ENCODE results near the gene CACNG7.

Gene CACNG7

DNA sequence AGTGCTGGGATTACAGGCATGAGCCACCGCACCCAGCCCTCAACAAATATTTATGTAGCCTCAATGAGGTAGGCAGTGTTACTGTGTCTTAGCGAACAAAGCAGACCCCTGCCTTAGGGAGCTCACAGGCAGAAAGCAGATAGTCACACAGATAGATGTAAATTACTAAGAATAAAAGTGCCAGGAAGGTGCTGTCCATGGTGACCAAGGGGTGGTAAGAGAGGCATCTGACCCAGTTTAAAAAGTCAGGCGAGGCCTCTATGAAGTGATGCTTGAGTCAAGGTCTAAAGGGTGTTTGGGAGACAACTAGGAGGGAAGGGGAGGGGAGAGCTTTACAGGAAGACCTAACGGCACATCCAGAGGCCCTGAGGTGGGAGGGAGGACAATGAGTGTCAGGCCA is 12.4 kb upstream of the CACNG7 start:
- peaks cover 52% of the 10 kb centered on the region for H3K27me3 ChIP-seq (replicated peaks; ENCODE audit: control insufficient read depth, insufficient read depth, low read length)
- no peaks in the 10 kb centered on the region for H3K4me1 ChIP-seq (ENCODE audit: control insufficient read depth, insufficient read depth, low read length)
- no peak for DNase-seq (ENCODE audit: low read depth)
- H3K9me3 ChIP-seq (ENCODE audit: control insufficient read depth, low read length) = no peaks in the 10 kb centered on the region
- H3K9ac ChIP-seq (ENCODE audit: low read length) = no peak overlapping the region
- H3K4me3 ChIP-seq (ENCODE audit: low read length) = no peak overlapping the region
- no peaks in the 10 kb centered on the region for H3K36me3 ChIP-seq (ENCODE audit: control insufficient read depth, insufficient read depth, low read length, severe bottlenecking)

DNA sequence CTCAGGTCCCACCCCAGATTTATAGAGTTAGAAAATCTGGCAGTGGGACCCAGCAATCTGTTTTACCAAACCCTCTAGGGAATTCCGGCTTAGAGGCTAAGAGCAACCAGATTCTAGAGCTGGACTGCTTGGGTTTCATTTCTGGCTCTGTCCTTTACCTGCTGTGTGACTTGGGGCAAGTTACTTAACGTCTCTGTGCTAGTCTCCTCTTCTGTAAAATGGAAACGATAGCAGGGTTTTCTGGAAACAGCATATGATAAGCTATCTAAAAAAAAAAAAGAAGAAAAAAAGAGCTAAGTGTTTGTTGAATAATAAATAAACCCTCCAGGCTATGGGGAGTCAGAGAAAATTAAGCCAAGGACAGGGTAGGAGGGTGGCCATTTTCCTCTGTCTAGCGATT is 11.6 kb upstream of the CACNG7 start:
- H3K4me1 ChIP-seq (ENCODE audit: control insufficient read depth, insufficient read depth, low read length) = no peaks in the 10 kb centered on the region

DNA sequence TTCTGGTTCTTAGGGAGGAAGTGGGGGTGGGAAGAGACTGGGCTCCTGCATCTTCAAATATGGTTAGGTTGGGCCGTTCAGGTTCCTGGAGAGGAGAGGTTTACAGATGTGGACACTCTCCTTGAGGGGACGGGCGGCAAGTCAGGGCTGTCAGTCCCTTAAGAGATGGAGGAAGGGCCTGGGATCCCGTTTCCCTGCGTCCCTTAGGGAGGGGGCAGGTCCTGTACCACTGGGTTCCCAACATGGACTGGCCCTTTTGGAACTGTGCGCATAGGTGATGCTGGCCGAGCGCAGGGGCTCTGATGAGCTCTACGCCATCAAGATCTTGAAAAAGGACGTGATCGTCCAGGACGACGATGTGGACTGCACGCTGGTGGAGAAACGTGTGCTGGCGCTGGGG is 10.9 kb upstream of the CACNG7 start:
- Histone ChIP-seq H3K4me1 (ENCODE audit: control insufficient read depth, insufficient read depth, low read length) (no peaks in the 10 kb centered on the region), H3K27me3 (replicated peaks; ENCODE audit: control insufficient read depth, insufficient read depth, low read length) (peaks cover 38% of the 10 kb centered on the region), H3K4me3 (ENCODE audit: low read length) (no peak overlapping the region), H3K9ac (ENCODE audit: low read length) (no peak overlapping the region), H3K36me3 (ENCODE audit: control insufficient read depth, insufficient read depth, low read length, severe bottlenecking) (no peaks in the 10 kb centered on the region), H3K9me3 (ENCODE audit: control insufficient read depth, low read length) (no peaks in the 10 kb centered on the region)
- DNase-seq (ENCODE audit: low read depth) = no peak

More for the DNA sequence above, 11.6 kb upstream of the CACNG7 start:
- H3K27me3 ChIP-seq (replicated peaks; ENCODE audit: control insufficient read depth, insufficient read depth, low read length) = peaks cover 45% of the 10 kb centered on the region
- H3K4me3 ChIP-seq (ENCODE audit: low read length) = no peak overlapping the region
- H3K36me3 ChIP-seq (ENCODE audit: control insufficient read depth, insufficient read depth, low read length, severe bottlenecking) = no peaks in the 10 kb centered on the region
- no peak overlapping the region for H3K9ac ChIP-seq (ENCODE audit: low read length)
- H3K9me3 ChIP-seq (ENCODE audit: control insufficient read depth, low read length) = no peaks in the 10 kb centered on the region
- no peak for DNase-seq (ENCODE audit: low read depth)

DNA sequence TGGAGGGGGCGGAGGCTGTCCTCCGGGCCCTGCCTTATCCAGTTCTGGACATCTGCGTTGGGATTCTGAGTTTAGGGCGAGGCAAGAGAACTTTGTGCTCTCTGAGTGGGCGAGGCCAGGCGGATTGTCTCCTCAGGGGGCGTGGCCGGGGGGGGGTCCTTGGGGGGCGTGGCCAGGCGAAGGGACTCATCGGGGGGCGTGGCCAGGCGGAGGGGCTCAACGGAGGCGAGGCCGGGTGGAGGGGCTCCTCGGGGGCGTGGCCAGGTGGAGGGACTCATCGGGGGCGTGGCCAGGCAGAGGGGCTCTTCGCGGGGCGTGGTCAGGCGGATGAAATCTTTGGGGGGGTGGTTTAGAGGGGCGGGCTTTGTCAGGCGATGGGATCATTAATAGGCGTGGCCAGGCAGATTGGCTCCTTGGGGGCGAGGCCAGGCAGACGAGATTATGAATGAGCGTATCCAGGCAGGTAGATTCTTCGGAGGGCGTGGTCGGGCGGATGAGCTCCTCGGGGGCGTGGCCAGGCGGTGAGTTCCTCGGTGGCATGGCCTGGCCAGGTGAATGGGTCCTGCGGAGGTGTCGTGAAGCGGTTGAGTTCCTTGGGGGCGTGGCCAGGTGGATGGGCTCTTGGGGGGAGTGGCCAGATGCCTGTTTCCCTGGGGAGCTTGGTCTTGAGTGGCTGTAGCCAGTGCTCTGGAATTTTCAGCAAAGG is 10.3 kb upstream of the CACNG7 start:
- H3K4me3 ChIP-seq (ENCODE audit: low read length) = no peak overlapping the region
- DNase-seq (ENCODE audit: low read depth) = no peak
- no peaks in the 10 kb centered on the region for H3K9me3 ChIP-seq (ENCODE audit: control insufficient read depth, low read length)
- H3K27me3 ChIP-seq (replicated peaks; ENCODE audit: control insufficient read depth, insufficient read depth, low read length) = peaks cover 36% of the 10 kb centered on the region
- no peak overlapping the region for H3K9ac ChIP-seq (ENCODE audit: low read length)
- H3K4me1 ChIP-seq (ENCODE audit: control insufficient read depth, insufficient read depth, low read length) = no peaks in the 10 kb centered on the region
- H3K36me3 ChIP-seq (ENCODE audit: control insufficient read depth, insufficient read depth, low read length, severe bottlenecking) = no peaks in the 10 kb centered on the region

DNA sequence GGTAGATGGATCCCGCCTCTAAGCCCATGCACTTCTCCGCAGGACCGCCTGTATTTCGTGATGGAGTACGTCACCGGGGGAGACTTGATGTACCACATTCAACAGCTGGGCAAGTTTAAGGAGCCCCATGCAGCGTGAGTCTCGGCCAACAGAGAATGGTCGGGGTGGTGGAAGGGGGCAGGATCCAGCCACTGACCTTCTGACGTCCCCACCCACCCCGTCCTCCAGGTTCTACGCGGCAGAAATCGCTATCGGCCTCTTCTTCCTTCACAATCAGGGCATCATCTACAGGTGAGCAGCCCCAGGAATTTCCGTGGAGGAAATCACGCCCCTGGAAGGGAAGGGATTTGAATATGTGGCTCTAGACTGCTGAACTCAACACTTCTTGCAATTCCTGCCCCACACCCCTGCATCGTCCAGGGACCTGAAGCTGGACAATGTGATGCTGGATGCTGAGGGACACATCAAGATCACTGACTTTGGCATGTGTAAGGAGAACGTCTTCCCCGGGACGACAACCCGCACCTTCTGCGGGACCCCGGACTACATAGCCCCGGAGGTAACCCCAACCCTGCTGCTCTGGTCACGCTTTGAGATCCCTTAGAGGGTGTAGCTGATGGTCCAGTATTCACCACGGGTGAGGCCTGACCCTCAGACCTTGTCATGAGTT is 8.8 kb upstream of the CACNG7 start:
- DNase-seq (ENCODE audit: low read depth) = no peak
- Histone ChIP-seq H3K9me3 (ENCODE audit: control insufficient read depth, low read length) (no peaks in the 10 kb centered on the region), H3K9ac (ENCODE audit: low read length) (no peak overlapping the region), H3K4me3 (ENCODE audit: low read length) (no peak overlapping the region), H3K27me3 (replicated peaks; ENCODE audit: control insufficient read depth, insufficient read depth, low read length) (peaks cover 45% of the 10 kb centered on the region), H3K36me3 (ENCODE audit: control insufficient read depth, insufficient read depth, low read length, severe bottlenecking) (no peaks in the 10 kb centered on the region), H3K4me1 (ENCODE audit: control insufficient read depth, insufficient read depth, low read length) (no peaks in the 10 kb centered on the region)

DNA sequence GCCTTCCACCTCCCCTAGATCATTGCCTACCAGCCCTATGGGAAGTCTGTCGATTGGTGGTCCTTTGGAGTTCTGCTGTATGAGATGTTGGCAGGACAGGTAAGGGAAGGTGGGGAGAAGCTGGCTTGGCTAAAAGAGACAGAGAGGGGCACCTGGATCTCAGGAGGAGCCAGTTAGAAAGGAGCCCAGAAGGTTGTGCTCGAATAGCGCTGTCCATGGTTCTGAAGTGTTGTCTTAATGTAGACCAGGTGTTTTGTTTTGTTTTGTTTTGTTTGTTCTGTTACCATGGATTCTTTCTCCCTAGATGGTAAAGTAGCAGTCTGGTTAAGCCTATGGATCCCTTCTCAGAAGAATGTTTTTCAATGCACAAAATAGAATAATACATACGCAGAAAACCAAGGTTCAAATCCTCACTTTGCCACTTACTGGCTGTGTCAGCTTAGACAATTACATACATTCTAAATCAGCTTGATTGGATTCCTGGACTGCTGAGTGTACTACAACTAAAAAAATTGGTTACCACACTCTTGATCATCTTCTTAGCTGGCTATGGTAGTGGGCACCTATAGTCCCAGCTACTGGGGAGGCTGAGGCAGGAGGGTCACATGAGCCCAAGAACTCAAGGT is 5.9 kb upstream of the CACNG7 start:
- DNase-seq (ENCODE audit: low read depth) = peak; percentile 69
- Histone ChIP-seq H3K36me3 (ENCODE audit: control insufficient read depth, insufficient read depth, low read length, severe bottlenecking) (no peaks in the 10 kb centered on the region), H3K27me3 (replicated peaks; ENCODE audit: control insufficient read depth, insufficient read depth, low read length) (peaks cover 50% of the 10 kb centered on the region), H3K4me3 (ENCODE audit: low read length) (no peak overlapping the region), H3K9ac (ENCODE audit: low read length) (no peak overlapping the region), H3K4me1 (ENCODE audit: control insufficient read depth, insufficient read depth, low read length) (no peaks in the 10 kb centered on the region), H3K9me3 (ENCODE audit: control insufficient read depth, low read length) (no peaks in the 10 kb centered on the region)

DNA sequence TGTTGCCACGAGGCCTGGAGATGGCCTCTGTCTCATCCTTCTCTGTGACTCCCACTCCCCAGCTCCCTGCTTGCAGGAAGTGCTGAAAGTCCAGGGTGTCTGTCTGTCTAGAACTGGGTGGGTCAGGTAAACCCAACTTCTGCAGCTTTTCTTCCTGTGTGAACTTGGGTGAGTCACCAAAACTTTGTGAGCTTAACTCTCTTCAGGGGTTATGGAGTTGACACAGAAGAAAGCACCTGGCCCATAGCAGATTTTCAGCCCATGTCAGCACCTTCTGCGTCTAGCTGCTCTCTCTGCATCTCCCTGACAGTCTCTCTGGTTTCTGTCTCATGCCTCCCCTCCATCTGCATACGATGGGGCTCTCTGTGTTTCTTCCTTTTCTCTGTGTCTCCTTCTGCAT is 4.2 kb upstream of the CACNG7 start:
- H3K27me3 ChIP-seq (replicated peaks; ENCODE audit: control insufficient read depth, insufficient read depth, low read length) = peaks cover 56% of the 10 kb centered on the region
- H3K36me3 ChIP-seq (ENCODE audit: control insufficient read depth, insufficient read depth, low read length, severe bottlenecking) = no peaks in the 10 kb centered on the region
- no peak overlapping the region for H3K4me3 ChIP-seq (ENCODE audit: low read length)
- no peak for DNase-seq (ENCODE audit: low read depth)
- no peaks in the 10 kb centered on the region for H3K9me3 ChIP-seq (ENCODE audit: control insufficient read depth, low read length)
- no peaks in the 10 kb centered on the region for H3K4me1 ChIP-seq (ENCODE audit: control insufficient read depth, insufficient read depth, low read length)
- no peak overlapping the region for H3K9ac ChIP-seq (ENCODE audit: low read length)

DNA sequence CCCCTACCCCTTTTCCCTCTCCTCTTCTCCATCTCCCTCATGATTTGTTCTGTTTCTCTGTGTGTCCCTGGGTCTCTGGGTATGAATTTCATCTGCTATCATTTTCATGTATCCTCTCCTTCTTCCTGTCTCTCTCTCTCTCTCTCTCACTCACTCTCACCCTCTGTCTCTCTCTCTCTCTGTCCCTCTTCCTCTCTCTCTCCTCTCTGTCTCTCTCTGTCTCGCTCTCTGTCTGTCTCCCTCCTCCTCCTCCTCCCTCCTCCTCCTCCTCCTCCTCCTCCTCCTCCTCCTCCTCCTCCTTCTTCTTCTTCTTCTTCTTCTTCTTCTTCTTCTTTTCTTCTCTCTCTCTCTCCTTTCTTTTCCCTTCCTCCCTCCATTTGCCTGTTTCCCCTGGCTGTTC is 3.3 kb upstream of the CACNG7 start:
- Histone ChIP-seq H3K4me3 (ENCODE audit: low read length) (no peak overlapping the region), H3K4me1 (ENCODE audit: control insufficient read depth, insufficient read depth, low read length) (no peaks in the 10 kb centered on the region), H3K27me3 (replicated peaks; ENCODE audit: control insufficient read depth, insufficient read depth, low read length) (peaks cover 57% of the 10 kb centered on the region), H3K36me3 (ENCODE audit: control insufficient read depth, insufficient read depth, low read length, severe bottlenecking) (no peaks in the 10 kb centered on the region), H3K9me3 (ENCODE audit: control insufficient read depth, low read length) (no peaks in the 10 kb centered on the region), H3K9ac (ENCODE audit: low read length) (no peak overlapping the region)
- no peak for DNase-seq (ENCODE audit: low read depth)

DNA sequence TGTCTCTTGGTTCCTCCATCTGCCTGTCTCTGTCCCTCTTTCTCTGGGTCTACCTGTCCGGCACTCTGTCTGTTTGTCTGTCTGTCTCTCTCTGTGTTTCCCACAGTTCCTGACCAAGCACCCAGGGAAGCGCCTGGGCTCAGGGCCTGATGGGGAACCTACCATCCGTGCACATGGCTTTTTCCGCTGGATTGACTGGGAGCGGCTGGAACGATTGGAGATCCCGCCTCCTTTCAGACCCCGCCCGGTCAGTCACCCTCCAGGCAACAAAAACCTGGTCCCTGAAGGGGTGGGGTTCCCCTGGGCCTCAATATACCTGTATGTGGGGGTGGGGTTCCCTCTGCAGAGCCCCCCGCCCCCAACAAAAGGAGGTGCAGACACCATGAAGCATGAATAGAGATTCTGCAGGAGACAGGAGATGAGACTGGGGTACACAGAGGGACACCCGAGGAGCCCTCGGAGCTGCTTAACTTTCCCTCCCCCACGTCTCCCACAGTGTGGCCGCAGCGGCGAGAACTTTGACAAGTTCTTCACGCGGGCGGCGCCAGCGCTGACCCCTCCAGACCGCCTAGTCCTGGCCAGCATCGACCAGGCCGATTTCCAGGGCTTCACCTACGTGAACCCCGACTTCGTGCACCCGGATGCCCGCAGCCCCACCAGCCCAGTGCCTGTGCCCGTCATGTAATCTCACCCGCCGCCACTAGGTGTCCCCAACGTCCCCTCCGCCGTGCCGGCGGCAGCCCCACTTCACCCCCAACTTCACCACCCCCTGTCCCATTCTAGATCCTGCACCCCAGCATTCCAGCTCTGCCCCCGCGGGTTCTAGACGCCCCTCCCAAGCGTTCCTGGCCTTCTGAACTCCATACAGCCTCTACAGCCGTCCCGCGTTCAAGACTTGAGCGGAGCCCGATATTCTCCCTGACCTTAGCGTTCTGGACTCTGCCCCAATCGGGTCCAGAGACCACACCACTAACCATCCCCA is 2.6 kb upstream of the CACNG7 start:
- Histone ChIP-seq H3K27me3 (replicated peaks; ENCODE audit: control insufficient read depth, insufficient read depth, low read length) (peaks cover 63% of the 10 kb centered on the region), H3K9me3 (ENCODE audit: control insufficient read depth, low read length) (no peaks in the 10 kb centered on the region), H3K36me3 (ENCODE audit: control insufficient read depth, insufficient read depth, low read length, severe bottlenecking) (no peaks in the 10 kb centered on the region), H3K4me3 (ENCODE audit: low read length) (no peak overlapping the region), H3K4me1 (ENCODE audit: control insufficient read depth, insufficient read depth, low read length) (no peaks in the 10 kb centered on the region), H3K9ac (ENCODE audit: low read length) (no peak overlapping the region)
- DNase-seq (ENCODE audit: low read depth) = peak; percentile 72

DNA sequence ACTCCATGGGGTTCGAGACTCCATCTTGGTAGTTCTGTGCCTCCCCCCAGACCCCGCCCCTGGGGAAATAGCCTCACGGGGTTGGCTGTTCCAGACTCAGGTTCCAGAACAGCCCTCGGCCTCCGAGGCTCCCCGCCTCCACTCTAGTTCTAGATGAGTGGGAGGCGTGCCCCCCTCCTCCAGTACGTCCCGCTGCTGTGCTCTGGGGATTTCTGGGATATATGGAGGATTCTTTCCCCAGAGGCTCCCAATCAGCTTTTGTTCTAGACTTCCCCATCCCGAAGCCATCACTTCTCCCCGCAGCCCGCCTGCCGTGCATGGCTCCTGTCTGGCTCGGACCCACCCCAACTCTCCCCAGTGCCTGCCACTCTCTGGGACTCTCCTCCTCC is 1.9 kb upstream of the CACNG7 start:
- Histone ChIP-seq H3K27me3 (replicated peaks; ENCODE audit: control insufficient read depth, insufficient read depth, low read length) (peaks cover 68% of the 10 kb centered on the region), H3K4me3 (ENCODE audit: low read length) (no peak overlapping the region), H3K9ac (ENCODE audit: low read length) (no peak overlapping the region), H3K36me3 (ENCODE audit: control insufficient read depth, insufficient read depth, low read length, severe bottlenecking) (no peaks in the 10 kb centered on the region), H3K9me3 (ENCODE audit: control insufficient read depth, low read length) (no peaks in the 10 kb centered on the region), H3K4me1 (ENCODE audit: control insufficient read depth, insufficient read depth, low read length) (no peaks in the 10 kb centered on the region)
- DNase-seq (ENCODE audit: low read depth) = no peak

DNA sequence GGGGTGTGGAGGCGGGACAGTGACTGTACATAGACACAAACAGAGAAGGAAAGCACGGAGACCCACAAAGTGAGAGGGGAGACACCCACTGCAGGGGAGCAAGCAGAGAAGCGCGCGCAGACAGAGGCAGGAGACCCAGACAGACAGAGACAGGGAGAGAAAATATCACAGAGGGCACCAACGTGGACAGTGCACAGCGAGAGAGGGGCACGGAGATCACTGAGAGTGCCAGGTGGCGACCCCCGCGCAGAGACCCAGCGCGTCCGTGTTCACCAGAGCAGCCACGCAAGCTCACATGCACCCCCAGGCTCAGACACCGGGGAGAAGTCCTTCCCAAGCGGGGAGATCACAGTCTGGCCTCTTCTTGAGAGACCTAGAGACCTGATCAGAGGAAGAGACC is 1.4 kb upstream of the CACNG7 start:
- H3K4me3 ChIP-seq (ENCODE audit: low read length) = no peak overlapping the region
- no peak overlapping the region for H3K9ac ChIP-seq (ENCODE audit: low read length)
- H3K9me3 ChIP-seq (ENCODE audit: control insufficient read depth, low read length) = no peaks in the 10 kb centered on the region
- H3K4me1 ChIP-seq (ENCODE audit: control insufficient read depth, insufficient read depth, low read length) = no peaks in the 10 kb centered on the region
- no peak for DNase-seq (ENCODE audit: low read depth)
- no peaks in the 10 kb centered on the region for H3K36me3 ChIP-seq (ENCODE audit: control insufficient read depth, insufficient read depth, low read length, severe bottlenecking)
- H3K27me3 ChIP-seq (replicated peaks; ENCODE audit: control insufficient read depth, insufficient read depth, low read length) = peaks cover 71% of the 10 kb centered on the region
